A673 (cell line): Measurements from ENCODE around the gene MRPL1.

Experiments
- EZH2 ChIP-seq: fragments of 200-600 bp; sonication (generic); IDR thresholded peaks from 2 replicates; pipeline ENCODE4 v1.6.1; 2017; ENCODE audit warnings: borderline replicate concordance, low read depth, mild to moderate bottlenecking, mixed read lengths, antibody characterized with exemption, low read length; ENCODE audit not compliant: poor library complexity, severe bottlenecking
- TF ChIP-seq, protein P1 (sequence below): fragments of 300-800, 200-600 bp; sonication (generic); conservative IDR thresholded peaks from 2 replicates; pipeline ENCODE4 v1.5.1; 2017; ENCODE audit warnings: low read depth, mild to moderate bottlenecking, antibody characterized with exemption, low read length, moderate library complexity, mixed read lengths

DNA sequence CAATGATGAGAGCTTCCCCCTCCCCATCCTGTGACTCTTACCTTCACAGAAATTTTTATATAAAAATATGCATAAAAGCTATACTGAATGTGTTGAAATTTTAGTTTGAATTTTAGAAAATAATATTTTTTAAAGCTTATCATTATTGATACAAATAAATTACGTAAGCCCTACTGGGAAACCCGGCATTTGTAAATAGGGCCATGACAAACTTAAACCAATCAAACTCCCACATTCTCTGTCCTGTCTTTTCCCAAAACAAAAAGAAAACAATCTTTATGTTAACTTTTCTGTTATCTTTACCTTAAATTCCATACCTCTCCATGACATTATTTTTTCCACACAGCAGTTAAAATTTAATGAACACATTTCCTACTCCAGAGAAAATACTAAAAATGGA, 46.1 kb upstream of the MRPL1 start:
- TF ChIP-seq, protein P1, sequence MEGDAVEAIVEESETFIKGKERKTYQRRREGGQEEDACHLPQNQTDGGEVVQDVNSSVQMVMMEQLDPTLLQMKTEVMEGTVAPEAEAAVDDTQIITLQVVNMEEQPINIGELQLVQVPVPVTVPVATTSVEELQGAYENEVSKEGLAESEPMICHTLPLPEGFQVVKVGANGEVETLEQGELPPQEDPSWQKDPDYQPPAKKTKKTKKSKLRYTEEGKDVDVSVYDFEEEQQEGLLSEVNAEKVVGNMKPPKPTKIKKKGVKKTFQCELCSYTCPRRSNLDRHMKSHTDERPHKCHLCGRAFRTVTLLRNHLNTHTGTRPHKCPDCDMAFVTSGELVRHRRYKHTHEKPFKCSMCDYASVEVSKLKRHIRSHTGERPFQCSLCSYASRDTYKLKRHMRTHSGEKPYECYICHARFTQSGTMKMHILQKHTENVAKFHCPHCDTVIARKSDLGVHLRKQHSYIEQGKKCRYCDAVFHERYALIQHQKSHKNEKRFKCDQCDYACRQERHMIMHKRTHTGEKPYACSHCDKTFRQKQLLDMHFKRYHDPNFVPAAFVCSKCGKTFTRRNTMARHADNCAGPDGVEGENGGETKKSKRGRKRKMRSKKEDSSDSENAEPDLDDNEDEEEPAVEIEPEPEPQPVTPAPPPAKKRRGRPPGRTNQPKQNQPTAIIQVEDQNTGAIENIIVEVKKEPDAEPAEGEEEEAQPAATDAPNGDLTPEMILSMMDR = no peak
- TF ChIP-seq EZH2 = no peak
